ENCODE measurements around the gene FNDC3A.

The FNDC3A gene

GRCh38 chr13:48945626-48946025 is 30.1 kb upstream of the FNDC3A start:
- TF ChIP-seq, protein P1, sequence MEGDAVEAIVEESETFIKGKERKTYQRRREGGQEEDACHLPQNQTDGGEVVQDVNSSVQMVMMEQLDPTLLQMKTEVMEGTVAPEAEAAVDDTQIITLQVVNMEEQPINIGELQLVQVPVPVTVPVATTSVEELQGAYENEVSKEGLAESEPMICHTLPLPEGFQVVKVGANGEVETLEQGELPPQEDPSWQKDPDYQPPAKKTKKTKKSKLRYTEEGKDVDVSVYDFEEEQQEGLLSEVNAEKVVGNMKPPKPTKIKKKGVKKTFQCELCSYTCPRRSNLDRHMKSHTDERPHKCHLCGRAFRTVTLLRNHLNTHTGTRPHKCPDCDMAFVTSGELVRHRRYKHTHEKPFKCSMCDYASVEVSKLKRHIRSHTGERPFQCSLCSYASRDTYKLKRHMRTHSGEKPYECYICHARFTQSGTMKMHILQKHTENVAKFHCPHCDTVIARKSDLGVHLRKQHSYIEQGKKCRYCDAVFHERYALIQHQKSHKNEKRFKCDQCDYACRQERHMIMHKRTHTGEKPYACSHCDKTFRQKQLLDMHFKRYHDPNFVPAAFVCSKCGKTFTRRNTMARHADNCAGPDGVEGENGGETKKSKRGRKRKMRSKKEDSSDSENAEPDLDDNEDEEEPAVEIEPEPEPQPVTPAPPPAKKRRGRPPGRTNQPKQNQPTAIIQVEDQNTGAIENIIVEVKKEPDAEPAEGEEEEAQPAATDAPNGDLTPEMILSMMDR (IDR thresholded peaks at IDR 0.05; ENCODE audit: borderline replicate concordance, extremely low read depth, low read length, poor library complexity, severe bottlenecking) = no peak
- TF ChIP-seq EZH2 (IDR thresholded peaks at IDR 0.05; ENCODE audit: borderline replicate concordance, low read depth, low read length, severe bottlenecking) = no peak
- Histone ChIP-seq H2AFZ (ENCODE audit: low read depth, low read length) (0 out of 2 replicates have a peak overlapping the region, but pooled peaks have one; percentile 33), H3K4me2 (ENCODE audit: insufficient read depth, low read length) (no peak overlapping the region), H3K27ac (ENCODE audit: low read length) (no peak overlapping the region), H3K4me3 (ENCODE audit: low read depth in 1 of 2, low read length in 2 of 2) (no peak overlapping the region), H3K79me2 (ENCODE audit: insufficient read depth, low read length) (no peaks in the 10 kb centered on the region), H3K9ac (ENCODE audit: low read depth, low read length) (no peak overlapping the region), H3K27me3 (ENCODE audit: insufficient read depth, low read length, poor library complexity) (no peaks in the 10 kb centered on the region), H3K9me3 (ENCODE audit: insufficient read depth, low read length, severe bottlenecking) (no peaks in the 10 kb centered on the region), H3K36me3 (ENCODE audit: insufficient read depth, low read length) (no peaks in the 10 kb centered on the region), H4K20me1 (ENCODE audit: insufficient read depth, low read length) (no peaks in the 10 kb centered on the region), H3K4me1 (ENCODE audit: insufficient read depth, low read length) (no peaks in the 10 kb centered on the region)
- ATAC-seq (ENCODE audit: insufficient read depth, low read depth) (no peak), DNase-seq (no peak)

- no peak overlapping the region for H3K4me2 ChIP-seq (ENCODE audit: insufficient read depth, low read length)
- no peak for ATAC-seq (ENCODE audit: insufficient read depth, low read depth)
These were observed 29.5 kb upstream of the FNDC3A start for GRCh38 chr13:48946163-48946562.

DNA sequence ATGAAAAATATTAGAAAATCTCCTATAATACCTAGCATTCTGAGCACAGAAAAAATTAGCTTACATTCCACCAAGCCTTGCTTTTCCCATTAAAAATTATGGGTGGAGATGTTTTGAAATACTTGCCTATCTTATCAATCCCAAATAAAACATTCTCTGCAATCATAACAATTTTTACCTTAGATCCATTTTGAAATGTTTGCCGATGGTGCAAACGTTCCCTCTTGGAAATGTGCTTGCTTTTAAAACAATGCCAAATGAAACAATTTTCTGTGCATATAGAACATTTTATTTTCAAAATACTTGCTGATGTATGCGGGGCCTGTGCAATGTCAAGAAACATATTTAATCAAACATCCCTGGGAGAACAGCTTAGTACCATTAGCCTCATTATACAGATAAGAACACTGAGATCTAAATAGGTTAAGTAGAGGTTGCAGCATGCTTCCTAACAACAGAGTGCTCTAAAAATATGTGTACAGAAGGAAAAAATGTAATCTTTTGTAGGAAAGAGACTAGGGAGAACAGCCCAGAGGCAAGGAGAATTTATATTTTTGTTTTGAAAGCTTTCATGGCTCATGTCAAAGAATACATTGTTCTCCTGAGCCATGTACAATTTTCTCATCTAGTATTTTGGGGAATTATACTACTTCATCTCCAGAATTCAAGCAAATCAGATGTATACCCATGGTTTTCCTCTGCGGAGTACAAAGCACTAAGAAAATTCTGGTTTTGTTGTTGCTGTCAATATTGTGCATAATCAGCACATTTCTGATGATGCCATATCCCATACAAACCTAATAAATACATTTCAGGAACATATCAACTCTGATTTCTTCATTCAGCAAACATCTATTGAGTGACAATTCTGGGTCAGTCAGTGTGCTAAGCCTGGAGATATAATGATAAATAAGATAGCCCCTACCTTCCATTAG is 25.9 kb upstream of the FNDC3A start:
- Histone ChIP-seq H3K79me2 (ENCODE audit: insufficient read depth, low read length) (no peaks in the 10 kb centered on the region), H3K4me3 (ENCODE audit: low read depth in 1 of 2, low read length in 2 of 2) (no peak overlapping the region), H3K4me2 (ENCODE audit: insufficient read depth, low read length) (no peak overlapping the region), H3K36me3 (ENCODE audit: insufficient read depth, low read length) (no peaks in the 10 kb centered on the region), H3K9ac (ENCODE audit: low read depth, low read length) (no peak overlapping the region), H3K27ac (ENCODE audit: low read length) (no peak overlapping the region), H2AFZ (ENCODE audit: low read depth, low read length) (no peak overlapping the region), H3K4me1 (ENCODE audit: insufficient read depth, low read length) (no peaks in the 10 kb centered on the region), H3K9me3 (ENCODE audit: insufficient read depth, low read length, severe bottlenecking) (no peaks in the 10 kb centered on the region), H4K20me1 (ENCODE audit: insufficient read depth, low read length) (no peaks in the 10 kb centered on the region), H3K27me3 (ENCODE audit: insufficient read depth, low read length, poor library complexity) (no peaks in the 10 kb centered on the region)
- ATAC-seq (ENCODE audit: insufficient read depth, low read depth) (no peak), DNase-seq (no peak)
- TF ChIP-seq EZH2 (IDR thresholded peaks at IDR 0.05; ENCODE audit: borderline replicate concordance, low read depth, low read length, severe bottlenecking) = no peak
- TF ChIP-seq, protein P1 (IDR thresholded peaks at IDR 0.05; ENCODE audit: borderline replicate concordance, extremely low read depth, low read length, poor library complexity, severe bottlenecking) = no peak

More at GRCh38 chr13:48946163-48946562, 29.5 kb upstream of the FNDC3A start:
- DNase-seq = no peak
- Histone ChIP-seq H3K79me2 (ENCODE audit: insufficient read depth, low read length) (no peaks in the 10 kb centered on the region), H3K9me3 (ENCODE audit: insufficient read depth, low read length, severe bottlenecking) (no peaks in the 10 kb centered on the region), H2AFZ (ENCODE audit: low read depth, low read length) (no peak overlapping the region), H4K20me1 (ENCODE audit: insufficient read depth, low read length) (no peaks in the 10 kb centered on the region), H3K27me3 (ENCODE audit: insufficient read depth, low read length, poor library complexity) (no peaks in the 10 kb centered on the region), H3K9ac (ENCODE audit: low read depth, low read length) (no peak overlapping the region), H3K27ac (ENCODE audit: low read length) (no peak overlapping the region), H3K4me3 (ENCODE audit: low read depth in 1 of 2, low read length in 2 of 2) (no peak overlapping the region), H3K4me1 (ENCODE audit: insufficient read depth, low read length) (no peaks in the 10 kb centered on the region), H3K36me3 (ENCODE audit: insufficient read depth, low read length) (no peaks in the 10 kb centered on the region)
- no peak for TF ChIP-seq EZH2 (IDR thresholded peaks at IDR 0.05; ENCODE audit: borderline replicate concordance, low read depth, low read length, severe bottlenecking)
- TF ChIP-seq, protein P1 (IDR thresholded peaks at IDR 0.05; ENCODE audit: borderline replicate concordance, extremely low read depth, low read length, poor library complexity, severe bottlenecking) = no peak
